ENCODE measurements around the gene KDM4F.

Gene KDM4F

DNA sequence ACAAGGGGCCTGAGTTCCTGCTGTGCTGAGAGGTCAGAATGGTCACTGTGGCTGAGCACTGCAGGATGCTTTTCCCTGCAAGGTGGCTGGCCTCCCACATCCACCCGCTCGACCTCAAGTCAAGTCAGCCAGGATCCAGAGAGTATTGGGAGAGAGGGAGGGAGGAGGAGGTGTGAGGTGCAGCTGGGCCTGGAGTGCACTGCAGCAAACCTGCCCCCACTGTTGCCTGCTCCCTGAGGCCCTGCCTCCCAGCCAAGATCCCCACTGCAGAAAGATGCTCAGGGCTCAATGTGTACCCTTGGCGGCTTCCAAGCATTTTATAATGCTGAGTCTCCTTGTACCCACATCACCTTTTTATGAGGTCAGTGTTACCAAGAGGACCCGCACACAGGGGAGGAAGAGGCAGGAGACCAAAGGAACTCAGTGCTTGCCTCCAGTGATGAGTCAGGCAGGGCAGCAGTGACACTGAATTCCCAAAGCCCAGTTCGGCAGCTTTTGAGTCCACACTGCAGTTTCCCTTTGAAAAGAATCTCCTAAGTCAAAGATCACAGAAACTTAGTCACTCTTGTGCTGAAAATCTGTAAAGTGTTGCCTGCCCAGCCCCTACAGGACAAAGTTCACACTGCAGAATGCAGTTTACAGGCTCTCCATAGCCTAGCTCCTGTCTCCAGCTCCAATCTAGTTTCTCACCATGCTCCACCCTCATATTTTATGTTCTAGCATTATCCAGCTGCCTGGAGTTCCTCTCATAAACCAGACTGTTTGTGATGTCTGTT is 43.5 kb downstream of the KDM4F start:
- FAIRE-seq, result no peak

GRCh38 chr11:95093548-95093947 is 44.3 kb downstream of the KDM4F start:
- FAIRE-seq, result no peak

- FAIRE-seq, result no peak
These were observed 46.8 kb downstream of the KDM4F start for GRCh38 chr11:95095858-95096587.

GRCh38 chr11:95097209-95097608 is 48.0 kb downstream of the KDM4F start:
- no peak for FAIRE-seq

DNA sequence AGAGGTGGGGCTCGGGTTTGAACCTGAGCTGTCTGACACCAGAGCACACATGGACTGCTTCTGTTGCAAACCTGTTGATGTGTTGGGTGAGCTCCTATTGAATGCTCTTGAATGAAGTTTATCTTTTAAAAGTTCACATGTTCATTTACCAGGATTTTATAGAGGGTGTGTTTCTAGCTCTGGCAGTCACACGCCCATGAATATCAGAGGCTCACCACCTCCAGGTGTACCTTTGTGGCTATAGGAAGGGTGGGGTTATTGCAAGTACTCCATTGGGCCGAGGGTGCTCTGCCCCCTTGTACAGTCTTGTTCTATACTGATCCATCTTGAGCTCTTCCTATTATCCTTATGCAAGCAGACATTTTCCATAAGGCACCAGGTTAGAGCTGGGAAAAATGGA is 49.6 kb downstream of the KDM4F start:
- no peak for FAIRE-seq

GRCh38 chr11:95100191-95100648 is 51.0 kb downstream of the KDM4F start:
- no peak for FAIRE-seq

Measured in endometrium (tissue), 2 donors.